IMR-90 (cell line): Measurements from ENCODE around the gene SGPL1. TPM values are rescaled to one million over a fixed set of nuclear protein-coding genes. Genes with fewer than 3 reads are reported as not detected.
A peak's percentile ranks its signal among the peaks of the same experiment; 100 is the strongest.

ENCODE experiments used
- ATAC-seq: fragments of 200-7000 bp; cut with Tn5 transposase; 2 replicates; pipeline ENCODE4 v1.9.1; 2020; ENCODE audit warnings: low read depth, mild to moderate bottlenecking, moderate library complexity
- BruUV-seq: library from RNA; stranded (reverse); fragments of 400-500 nt; replicated peaks from 2 replicates; lab custom pipeline; 2021; lab: Mats Ljungman, UMichigan
- CTCF ChIA-PET: fragments of 300-600 bp; formaldehyde crosslinking; extraction: SDS; loops from one replicate; lab custom pipeline; 2021; ENCODE audit warnings: antibody characterized with exemption; lab: Yijun Ruan, JAX
- POLR2A ChIA-PET: fragments of 300-600 bp; sonication (Branson Sonifier 250); formaldehyde crosslinking; loops from one replicate; lab custom pipeline; 2022; ENCODE audit warnings: antibody characterized with exemption; ENCODE audit not compliant: unreplicated experiment; lab: Charles Lee
- DNase-seq: peaks from one replicate; pipeline ENCODE4 v3.0.0; 2013
- H2AFZ ChIP-seq: replicated peaks from 2 replicates; pipeline ENCODE3; 2013; ENCODE audit warnings: low read length, mild to moderate bottlenecking; ENCODE audit not compliant: poor library complexity
- H2AK5ac ChIP-seq: 2 replicates; pipeline ENCODE4 v1.6.1; 2013; ENCODE audit warnings: low read depth, low read length, inconsistent platforms
- H2AK9ac ChIP-seq: replicated peaks from 2 replicates; pipeline ENCODE3; 2013; ENCODE audit warnings: mild to moderate bottlenecking, low read depth, low read length, moderate library complexity; ENCODE audit not compliant: poor library complexity
- H2BK120ac ChIP-seq: 2 replicates; pipeline ENCODE4 v1.6.1; 2013; ENCODE audit warnings: low read depth, low read length, inconsistent platforms
- H2BK15ac ChIP-seq: 3 replicates; pipeline ENCODE4 v1.6.1; 2013; ENCODE audit warnings: low read depth, low read length, inconsistent platforms
- H2BK20ac ChIP-seq: 2 replicates; pipeline ENCODE4 v1.6.1; 2013; ENCODE audit warnings: low read depth, mild to moderate bottlenecking, inconsistent platforms, low read length, moderate library complexity
- H2BK5ac ChIP-seq: 2 replicates; pipeline ENCODE4 v1.6.1; 2013; ENCODE audit warnings: mild to moderate bottlenecking, low read depth, low read length, inconsistent platforms; ENCODE audit not compliant: poor library complexity, severe bottlenecking
- H3K14ac ChIP-seq: replicated peaks from 2 replicates; pipeline ENCODE4 v1.6.1; 2013; ENCODE audit warnings: low read depth, low read length, inconsistent platforms
- H3K18ac ChIP-seq: 2 replicates; pipeline ENCODE4 v1.6.1; 2013; ENCODE audit warnings: low read depth, low read length, control low read depth
- H3K23ac ChIP-seq: 2 replicates; pipeline ENCODE4 v1.6.1; 2013; ENCODE audit warnings: low read depth, low read length, inconsistent platforms
- H3K27ac ChIP-seq: 2 replicates; pipeline ENCODE4 v1.5.1; 2013; ENCODE audit warnings: mild to moderate bottlenecking, control low read depth, low read length; ENCODE audit not compliant: insufficient read depth
- H3K27me3 ChIP-seq: 2 replicates; pipeline ENCODE4 v1.6.1; 2013; ENCODE audit warnings: low read length; ENCODE audit not compliant: control insufficient read depth, insufficient read depth
- H3K36me3 ChIP-seq: 2 replicates; pipeline ENCODE4 v1.6.1; 2013; ENCODE audit warnings: low read length, mixed read lengths; ENCODE audit not compliant: control insufficient read depth, insufficient read depth
- H3K4ac ChIP-seq: 2 replicates; pipeline ENCODE4 v1.6.1; 2013; ENCODE audit warnings: low read depth, low read length, inconsistent platforms
- H3K4me1 ChIP-seq: 2 replicates; pipeline ENCODE4 v1.6.1; 2013; ENCODE audit warnings: low read length, mixed read lengths; ENCODE audit not compliant: control insufficient read depth, insufficient read depth
- H3K4me2 ChIP-seq: 2 replicates; pipeline ENCODE4 v1.6.1; 2013; ENCODE audit warnings: low read depth, mild to moderate bottlenecking, control low read depth, low read length, moderate library complexity
- H3K4me3 ChIP-seq: 2 replicates; pipeline ENCODE4 v1.5.1; 2013; ENCODE audit warnings: low read depth, mild to moderate bottlenecking, control low read depth, low read length, moderate library complexity; ENCODE audit not compliant: insufficient read depth
- H3K56ac ChIP-seq: 2 replicates; pipeline ENCODE4 v1.6.1; 2013; ENCODE audit warnings: low read length, inconsistent platforms; ENCODE audit not compliant: insufficient read depth; ENCODE audit errors: extremely low read depth
- H3K79me1 ChIP-seq, 2 experiments: 2 replicates each; pipeline ENCODE4 v1.6.1; 2013; ENCODE audit warnings: low read length in 2 of 2, inconsistent platforms in 1 of 2, low read depth in 1 of 2
- H3K9ac ChIP-seq: 2 replicates; pipeline ENCODE4 v1.6.1; 2013; ENCODE audit warnings: low read depth, low read length, control low read depth
- H3K9me1 ChIP-seq: 2 replicates; pipeline ENCODE4 v1.6.1; 2013; ENCODE audit warnings: low read length, inconsistent platforms; ENCODE audit not compliant: insufficient read depth
- H3K9me3 ChIP-seq: 2 replicates; pipeline ENCODE4 v1.6.1; 2013; ENCODE audit warnings: low read length; ENCODE audit not compliant: control insufficient read depth, insufficient read depth
- H4K20me1 ChIP-seq: 2 replicates; pipeline ENCODE4 v1.6.1; 2013; ENCODE audit warnings: low read length, inconsistent platforms; ENCODE audit not compliant: insufficient read depth
- H4K5ac ChIP-seq: 2 replicates; pipeline ENCODE4 v1.6.1; 2013; ENCODE audit warnings: mild to moderate bottlenecking, low read depth, low read length, control low read depth
- H4K8ac ChIP-seq, 2 experiments: 2 replicates each; pipeline ENCODE4 v1.6.1; 2013; ENCODE audit warnings: low read depth in 2 of 2, low read length in 2 of 2, control low read depth in 1 of 2, inconsistent platforms in 1 of 2
- H4K91ac ChIP-seq: 2 replicates; pipeline ENCODE4 v1.6.1; 2013; ENCODE audit warnings: low read depth, low read length, inconsistent platforms; ENCODE audit not compliant: insufficient read depth
- MXI1 ChIP-seq: IDR thresholded peaks from 2 replicates; pipeline ENCODE4 v1.6.1; 2012; ENCODE audit warnings: low read depth, mild to moderate bottlenecking, low read length, moderate library complexity, borderline replicate concordance
- RAD21 ChIP-seq: IDR thresholded peaks from 2 replicates; pipeline ENCODE4 v1.6.1; 2012; ENCODE audit warnings: low read length, improper control_type of control experiment
- SMC3 ChIP-seq: fragments of 150-350 bp; IDR thresholded peaks from 2 replicates; pipeline ENCODE4 v1.6.1; 2016; ENCODE audit warnings: low read depth, mild to moderate bottlenecking, antibody characterized with exemption, low read length, moderate library complexity
- WGBS, 2 experiments: methylation state at CpG; one replicate each; pipeline versions ENCODE4 v1.1.5 to v1.1.7; 2013; ENCODE audit warnings: missing lambda C conversion rate in 2 of 2; ENCODE audit not compliant: insufficient read length in 1 of 2; ENCODE audit errors: extremely low coverage in 2 of 2; 5-methylcytosine and 5-hydroxymethylcytosine counted together
- dilution Hi-C: fragments of 300-500 bp; cut with HindIII; formaldehyde crosslinking; loops from one replicate; pipeline ENCODE4 v1.14.3; 2018; ENCODE audit warnings: low sequenced_read_pairs; ENCODE audit not compliant: unreplicated experiment
- in situ Hi-C: fragments of 300-500 bp; cut with MboI; formaldehyde crosslinking; loops from 3 replicates; pipeline ENCODE4 v1.14.3; 2019; ENCODE audit warnings: low sequenced_read_pairs, inconsistent platforms, mixed read lengths
- intact Hi-C: fragments of 100-400 bp; cut with micrococcal nuclease; formaldehyde crosslinking; loops from 2 replicates; pipeline ENCODE4 v1.10.0; 2022
- polyA plus RNA-seq, 3 experiments: library from polyadenylated mRNA; depleted of rRNA; stranded (reverse); fragments of >200 nt; gene quantifications; 2 replicates each; pipeline ENCODE4 v1.2.3, GENCODE V29; 2012; ENCODE audit warnings: low replicate concordance in 1 of 3
- total RNA-seq: library from RNA; depleted of rRNA; stranded (reverse); fragments of >200 nt; gene quantifications from 2 replicates; pipeline ENCODE4 v1.2.3, GENCODE V29; 2012
- TF ChIP-seq, protein P1 (sequence below): conservative IDR thresholded peaks from 2 replicates; pipeline ENCODE4 v1.5.1; 2012; ENCODE audit warnings: mild to moderate bottlenecking, low read depth, low read length, improper control_type of control experiment

SGPL1 gene
- total and polyA plus RNA-seq, 2 of the 4 experiments (the other 2 are of a cell fraction), result 12.2 to 26.7 TPM

DNA sequence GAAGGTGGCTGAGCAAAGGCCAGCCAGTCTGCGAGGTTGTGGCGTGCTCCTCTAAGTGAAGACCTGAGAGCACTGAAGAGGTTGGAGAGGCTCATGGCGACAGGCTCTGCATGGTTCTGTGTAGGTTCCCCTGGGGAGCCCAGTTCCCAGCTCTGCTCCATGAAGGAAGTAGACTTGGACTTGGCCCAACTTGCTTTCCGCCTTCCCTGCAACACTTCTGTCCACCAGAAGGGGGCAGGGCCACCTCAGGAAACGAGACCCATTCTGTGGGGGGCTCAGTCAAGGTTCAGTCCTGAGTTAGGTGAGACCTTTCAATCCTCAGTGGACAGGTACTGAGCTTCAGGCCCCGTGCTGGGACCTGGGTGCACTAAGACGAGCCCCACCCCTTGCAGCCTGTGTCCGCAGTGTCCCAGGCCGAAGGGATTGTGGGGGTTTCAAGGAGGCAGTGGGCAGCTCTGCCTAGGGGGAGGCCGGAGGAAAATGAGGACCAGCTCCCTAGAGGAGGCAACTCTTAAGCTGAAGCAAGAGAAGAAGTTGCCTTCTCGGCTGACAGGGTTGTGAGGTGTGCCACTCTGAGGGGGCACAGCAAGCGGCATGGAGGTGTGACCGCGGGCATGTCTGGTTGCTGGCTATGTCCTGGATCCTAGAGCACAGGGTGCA, 87.6 kb downstream of the SGPL1 start:
- Histone ChIP-seq H3K27ac (no peak overlapping the region), H2BK5ac (no peak overlapping the region), H3K9me3 (no peaks in the 10 kb centered on the region), H3K18ac (no peak overlapping the region), H3K4me3 (no peak overlapping the region), H4K5ac (no peak overlapping the region), H2BK15ac (no peak overlapping the region), H3K4ac (no peak overlapping the region), H3K9me1 (no peaks in the 10 kb centered on the region), H3K79me1 (no peaks in the 10 kb centered on the region), H3K56ac (no peak overlapping the region), H2AFZ (peak overlapping the region; percentile 25), H3K9ac (no peak overlapping the region), H2BK20ac (no peak overlapping the region), H3K4me1 (no peaks in the 10 kb centered on the region), H3K23ac (no peak overlapping the region), H4K8ac (no peak overlapping the region), H3K36me3 (no peaks in the 10 kb centered on the region), H2BK120ac (no peak overlapping the region), H4K20me1 (no peaks in the 10 kb centered on the region), H2AK5ac (no peak overlapping the region), H2AK9ac (no peak overlapping the region), H4K91ac (no peak overlapping the region), H3K14ac (no peak overlapping the region), H3K27me3 (peaks cover 63% of the 10 kb centered on the region), H3K4me2 (no peak overlapping the region)
- dilution Hi-C loops (no loop called here), in situ Hi-C loops (no loop called here), intact Hi-C loops (loop anchor here (1.0 kb wide), 1 partner anchor 306 kb away; no protein-coding TSS in a partner anchor)
- no TSS peak for BruUV-seq
- POLR2A ChIA-PET, result no interaction called here
- CTCF ChIA-PET, result interaction anchor here (0.5 to 2.1 kb wide), 6 partner anchors 9 to 401 kb away, joined by 3 to 7 read pairs (median 4); no protein-coding TSS in a partner anchor
- 72% methylated on average over 5 of the region's 14 CpGs; no CpG with 5 or more reads in 1 of the 2 experiments for WGBS, 2 experiments
- DNase-seq, result peak; percentile 44
- TF ChIP-seq, protein P1, sequence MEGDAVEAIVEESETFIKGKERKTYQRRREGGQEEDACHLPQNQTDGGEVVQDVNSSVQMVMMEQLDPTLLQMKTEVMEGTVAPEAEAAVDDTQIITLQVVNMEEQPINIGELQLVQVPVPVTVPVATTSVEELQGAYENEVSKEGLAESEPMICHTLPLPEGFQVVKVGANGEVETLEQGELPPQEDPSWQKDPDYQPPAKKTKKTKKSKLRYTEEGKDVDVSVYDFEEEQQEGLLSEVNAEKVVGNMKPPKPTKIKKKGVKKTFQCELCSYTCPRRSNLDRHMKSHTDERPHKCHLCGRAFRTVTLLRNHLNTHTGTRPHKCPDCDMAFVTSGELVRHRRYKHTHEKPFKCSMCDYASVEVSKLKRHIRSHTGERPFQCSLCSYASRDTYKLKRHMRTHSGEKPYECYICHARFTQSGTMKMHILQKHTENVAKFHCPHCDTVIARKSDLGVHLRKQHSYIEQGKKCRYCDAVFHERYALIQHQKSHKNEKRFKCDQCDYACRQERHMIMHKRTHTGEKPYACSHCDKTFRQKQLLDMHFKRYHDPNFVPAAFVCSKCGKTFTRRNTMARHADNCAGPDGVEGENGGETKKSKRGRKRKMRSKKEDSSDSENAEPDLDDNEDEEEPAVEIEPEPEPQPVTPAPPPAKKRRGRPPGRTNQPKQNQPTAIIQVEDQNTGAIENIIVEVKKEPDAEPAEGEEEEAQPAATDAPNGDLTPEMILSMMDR, result peak; percentile 79
- peak; percentile 70 for TF ChIP-seq RAD21
- TF ChIP-seq MXI1, result no peak
- TF ChIP-seq SMC3, result peak; percentile 56
- peak; percentile 86 for ATAC-seq
